ENCODE results near the gene SAFB. TPM values are rescaled to one million over a fixed set of nuclear protein-coding genes. Genes with fewer than 3 reads are reported as not detected.

The SAFB gene
- total and polyA plus RNA-seq, 2 of the 13 experiments (the other 11 are each of a cell fraction or from before 2014, with no cell fraction given): 21.0 to 28.4 TPM

GRCh38 chr19:5690125-5690954 lies 67.5 kb downstream of the SAFB start, which contains the start of gene RPL36 (continued):
- TF ChIP-seq, protein P1, sequence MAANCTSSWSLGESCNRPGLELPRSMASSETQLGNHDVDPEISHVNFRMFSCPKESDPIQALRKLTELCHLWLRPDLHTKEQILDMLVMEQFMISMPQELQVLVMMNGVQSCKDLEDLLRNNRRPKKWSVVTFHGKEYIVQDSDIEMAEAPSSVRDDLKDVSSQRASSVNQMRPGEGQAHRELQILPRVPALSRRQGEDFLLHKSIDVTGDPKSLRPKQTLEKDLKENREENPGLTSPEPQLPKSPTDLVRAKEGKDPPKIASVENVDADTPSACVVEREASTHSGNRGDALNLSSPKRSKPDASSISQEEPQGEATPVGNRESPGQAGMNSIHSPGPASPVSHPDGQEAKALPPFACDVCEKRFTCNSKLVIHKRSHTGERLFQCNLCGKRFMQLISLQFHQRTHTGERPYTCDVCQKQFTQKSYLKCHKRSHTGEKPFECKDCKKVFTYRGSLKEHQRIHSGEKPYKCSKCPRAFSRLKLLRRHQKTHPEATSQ (CRISPR knock-in tag; IDR thresholded peaks at IDR 0.05; ENCODE audit: borderline replicate concordance): no peak; the same call in 1 of the 2 replicates
- TF ChIP-seq GPN1 (CRISPR knock-in tag; IDR thresholded peaks at IDR 0.05; ENCODE audit: borderline replicate concordance) (no peak), TFE3 (CRISPR knock-in tag; IDR thresholded peaks at IDR 0.05) (no peak; the same call in 1 of the 2 replicates), ZNF496 (CRISPR knock-in tag; IDR thresholded peaks at IDR 0.05; ENCODE audit: insufficient replicate concordance) (no peak), BCL6 (CRISPR knock-in tag; IDR thresholded peaks at IDR 0.05) (peak; percentile 32; the same call in 1 of the 2 replicates), GATA4 (IDR thresholded peaks at IDR 0.05; ENCODE audit: borderline replicate concordance, low read depth) (peak; percentile 84), NONO (IDR thresholded peaks at IDR 0.05) (no peak), NONO (CRISPR knock-in tag; conservative IDR thresholded peaks at IDR 0.05) (peak; percentile 86), ZNF839 (CRISPR knock-in tag; IDR thresholded peaks at IDR 0.05; ENCODE audit: borderline replicate concordance) (no peak), TCF12 (IDR thresholded peaks at IDR 0.05) (no peak), TCF12 (CRISPR knock-in tag; IDR thresholded peaks at IDR 0.05) (no peak), ZNF672 (CRISPR knock-in tag; IDR thresholded peaks at IDR 0.05) (no peak), CBX5 (CRISPR knock-in tag; IDR thresholded peaks at IDR 0.05; ENCODE audit: borderline replicate concordance) (peak; percentile 61; the same call in 1 of the 2 replicates), SIN3B (IDR thresholded peaks at IDR 0.05; ENCODE audit: low read length) (no peak), ZZZ3 (CRISPR knock-in tag; IDR thresholded peaks at IDR 0.05; ENCODE audit: borderline replicate concordance) (peak; percentile 98; the same call in 1 of the 2 replicates), ZNF687 (CRISPR knock-in tag; IDR thresholded peaks at IDR 0.05) (peak; percentile 95), SAFB2 (CRISPR knock-in tag; IDR thresholded peaks at IDR 0.05; ENCODE audit: borderline replicate concordance, low read depth) (peak; percentile 80; the same call in 1 of the 2 replicates), HNF1B (CRISPR knock-in tag; IDR thresholded peaks at IDR 0.05) (peak; percentile 79; the same call in 1 of the 2 replicates)
